ENCODE data around the gene ZNF500. TPM values are rescaled to one million over a fixed set of nuclear protein-coding genes. Genes with fewer than 3 reads are reported as not detected.
"Not testable (repeated sequence)": the region's sequence is repeated elsewhere in the genome, so short reads cannot be mapped to it uniquely, and the experiment has no call there.

ZNF500 gene
- polyA plus RNA-seq, 2 of the 4 experiments (the other 2 are of a cell fraction) = 4.6 to 6.7 TPM

- H3K4me1 ChIP-seq = peaks cover 21% of the 10 kb centered on the region
- H3K4me3 ChIP-seq; ATAC-seq; DNase-seq (ENCODE audit: low read depth in 1 of 2, low spot score in 1 of 2); POLR2A ChIA-PET; H3K4me2 ChIP-seq; H3K9me3 ChIP-seq; FAIRE-seq; H3K27ac ChIP-seq: not testable (repeated sequence)
- CTCF ChIA-PET = interaction anchor here (0.7 kb wide), 1 partner anchor 97 kb away, joined by 3 read pairs; no protein-coding TSS in a partner anchor
- 87% methylated on average over 14 of the region's 14 CpGs for WGBS (ENCODE audit: missing lambda C conversion rate)
- peak; percentile 91 for TF ChIP-seq ZC3H11A (IDR thresholded peaks at IDR 0.05)
These were observed 17.6 kb upstream of the ZNF500 start for GRCh38 chr16:4784444-4784987.

- Histone ChIP-seq H3K4me3 (no peak overlapping the region), H3K4me1 (peaks cover 21% of the 10 kb centered on the region), H3K4me2 (no peak overlapping the region), H3K27ac (no peak overlapping the region), H3K9me3 (no peaks in the 10 kb centered on the region)
- no peak for FAIRE-seq
- 72% methylated on average over 16 of the region's 16 CpGs for WGBS (ENCODE audit: missing lambda C conversion rate)
- CTCF ChIA-PET = no interaction called here
- DNase-seq (ENCODE audit: low read depth in 1 of 2, low spot score in 1 of 2) = no peak
- ATAC-seq = no peak
- TF ChIP-seq TP53 (CRISPR knock-in tag; IDR thresholded peaks at IDR 0.05) (no peak), ZSCAN20 (CRISPR knock-in tag; IDR thresholded peaks at IDR 0.05) (no peak)
- POLR2A ChIA-PET = no interaction called here
These were observed 17.0 kb upstream of the ZNF500 start for GRCh38 chr16:4783951-4784336.

GRCh38 chr16:4783251-4783950 is 16.4 kb upstream of the ZNF500 start:
- TF ChIP-seq NPAS2 (CRISPR knock-in tag; IDR thresholded peaks at IDR 0.05; ENCODE audit: borderline replicate concordance) (no peak), CHD4 (IDR thresholded peaks at IDR 0.05; ENCODE audit: borderline replicate concordance) (no peak), E2F6 (IDR thresholded peaks at IDR 0.05; ENCODE audit: borderline replicate concordance, low read depth) (no peak), NR3C1 (IDR thresholded peaks at IDR 0.05) (no peak), RCOR1 (IDR thresholded peaks at IDR 0.05; ENCODE audit: low read depth, low read length) (no peak), RNF2 (IDR thresholded peaks at IDR 0.05; ENCODE audit: borderline replicate concordance, low read depth) (no peak), ZNF302 (CRISPR knock-in tag; IDR thresholded peaks at IDR 0.05) (no peak), PHF8 (IDR thresholded peaks at IDR 0.05; ENCODE audit: borderline replicate concordance, low read depth) (no peak), HES2 (IDR thresholded peaks at IDR 0.05) (no peak), POLR2AphosphoS2 (conservative IDR thresholded peaks at IDR 0.05; ENCODE audit: low read length) (no peak), ATOH8 (CRISPR knock-in tag; IDR thresholded peaks at IDR 0.05; ENCODE audit: low read depth) (no peak), RFX5 (IDR thresholded peaks at IDR 0.05) (no peak), KDM1A (IDR thresholded peaks at IDR 0.05; ENCODE audit: low read depth) (no peak), CHD2 (IDR thresholded peaks at IDR 0.05; ENCODE audit: low read length, partially characterized antibody) (no peak), HOXB5 (CRISPR knock-in tag; IDR thresholded peaks at IDR 0.05) (no peak), HOXB13 (CRISPR knock-in tag; IDR thresholded peaks at IDR 0.05; ENCODE audit: low read depth) (no peak), EHF (CRISPR knock-in tag; IDR thresholded peaks at IDR 0.05) (no peak), MYC (IDR thresholded peaks at IDR 0.05; ENCODE audit: borderline replicate concordance, low read length) (no peak), ELK1 (IDR thresholded peaks at IDR 0.05; ENCODE audit: low read depth, low read length) (no peak), MAFK (IDR thresholded peaks at IDR 0.05; ENCODE audit: partially characterized antibody) (no peak)

More at GRCh38 chr16:4783251-4783950, 16.4 kb upstream of the ZNF500 start:
- FAIRE-seq (no peak), DNase-seq (ENCODE audit: low read depth in 1 of 2, low spot score in 1 of 2) (no peak), ATAC-seq (peak in 1 of 2 experiments; percentile 21; a peak in 1 of 6 replicates)
- H3K27ac ChIP-seq = no peak overlapping the region
- ChIA-PET POLR2A (interaction anchor here (0.6 kb wide), 1 partner anchor 15 kb away, joined by 5 read pairs; no protein-coding TSS in a partner anchor), CTCF (no interaction called here)
- WGBS (ENCODE audit: missing lambda C conversion rate) = 89% methylated on average over 16 of the region's 25 CpGs
- H3K4me3 ChIP-seq = no peak overlapping the region
- peaks cover 16% of the 10 kb centered on the region for H3K4me1 ChIP-seq
- H3K4me2 ChIP-seq = no peak overlapping the region
- no peaks in the 10 kb centered on the region for H3K9me3 ChIP-seq

Data from A549 (cell line).